ENCODE data around the gene PLCE1. TPM values are rescaled to one million over a fixed set of nuclear protein-coding genes. Genes with fewer than 3 reads are reported as not detected.

PLCE1 gene
- 0.01 TPM in 2 of 3 replicates, not detected in the other for polyA plus RNA-seq
- polyA plus RNA-seq (2011; ENCODE audit: low read depth), result 0.02 TPM
- polyA plus RNA-seq (2011; cell fraction: cytosol; rRNA removed), result 0.01 TPM in 1 of 2 replicates, not detected in the other
- 0.03 and 0.04 TPM in 2 replicates for polyA plus RNA-seq (2011; cell fraction: nucleus; rRNA removed)
- 0.13 and 0.30 TPM in 2 replicates for polyA plus RNA-seq (2012; ENCODE audit: low replicate concordance)
- 0.13 to 0.23 TPM in 2 of 3 replicates, not detected in the other for polyA minus RNA-seq
- polyA minus RNA-seq (2011; cell fraction: cytosol; rRNA and poly(A)+ RNA removed), result not detected
- polyA minus RNA-seq (2011; cell fraction: nucleus; rRNA and poly(A)+ RNA removed), result under 0.01 and 0.08 TPM in 2 replicates

- Histone ChIP-seq H3K27ac (ENCODE audit: control insufficient read depth, insufficient read depth, low read length) (no peak within 1 kb of the TSS), H3K4me3 (ENCODE audit: control insufficient read depth in 2 of 3, extremely low read depth in 1 of 3, insufficient read depth in 2 of 3, low read depth in 1 of 3, low read length in 3 of 3) (peak within 1 kb of the TSS; percentile 17 to 56 (median 34)), H2AFZ (ENCODE audit: control insufficient read depth, low read length) (no peak within 1 kb of the TSS), H3K27me3 (ENCODE audit: control insufficient read depth, extremely low read depth, insufficient read depth, low read length) (peaks cover 52% of the 10 kb centered on the region), H3K4me2 (ENCODE audit: control insufficient read depth, extremely low read depth, insufficient read depth, low read depth, low read length) (peak within 1 kb of the TSS; percentile 48), H3K9me3 (ENCODE audit: control insufficient read depth, low read depth, low read length) (no peaks in the 10 kb centered on the region), H3K36me3 (ENCODE audit: control insufficient read depth in 2 of 2, extremely low read depth in 1 of 2, insufficient read depth in 2 of 2, low read length in 2 of 2) (no peaks in the 10 kb centered on the region), H3K9ac (ENCODE audit: control insufficient read depth, extremely low read depth, insufficient read depth, low read length) (no peak within 1 kb of the TSS), H4K20me1 (ENCODE audit: control insufficient read depth, extremely low read depth, insufficient read depth, low read length) (no peaks in the 10 kb centered on the region), H3K9me1 (ENCODE audit: control insufficient read depth, extremely low read depth, insufficient read depth, low read length) (no peaks in the 10 kb centered on the region), H3K79me2 (ENCODE audit: control insufficient read depth, insufficient read depth, low read length) (no peaks in the 10 kb centered on the region), H3K4me1 (ENCODE audit: control insufficient read depth, extremely low read depth, insufficient read depth, low read length) (no peaks in the 10 kb centered on the region)
- FAIRE-seq (no peak), DNase-seq (ENCODE audit: low read depth, low spot score) (no peak)
- no peak for TF ChIP-seq CTCF (optimal IDR thresholded peaks at IDR 0.05 in 1 of 3, IDR thresholded peaks at IDR 0.05 in 1 of 3, conservative IDR thresholded peaks at IDR 0.05 in 1 of 3; ENCODE audit: extremely low read depth in 1 of 3, insufficient read depth in 2 of 3, low read length in 3 of 3)
- peak; percentile 98 for TF ChIP-seq EZH2 (IDR thresholded peaks at IDR 0.05; ENCODE audit: low read length)
- dilution Hi-C loops (cut with MboI; ENCODE audit: extremely low pct_ligation_motif_present, low sequenced_read_pairs), result no loop called here
These were observed at the start of gene PLCE1 for GRCh38 chr10:93993782-93994437. Gene PLCE1, plus strand, starts transcription at chr10:93993931. Its CDS starts 37,116 bp downstream, at chr10:94031047.

- TF ChIP-seq CTCF (optimal IDR thresholded peaks at IDR 0.05 in 1 of 3, IDR thresholded peaks at IDR 0.05 in 1 of 3, conservative IDR thresholded peaks at IDR 0.05 in 1 of 3; ENCODE audit: extremely low read depth in 1 of 3, insufficient read depth in 2 of 3, low read length in 3 of 3) (no peak), EZH2 (IDR thresholded peaks at IDR 0.05; ENCODE audit: low read length) (no peak)
- H3K9me1 ChIP-seq (ENCODE audit: control insufficient read depth, extremely low read depth, insufficient read depth, low read length), result no peaks in the 10 kb centered on the region
- H3K9ac ChIP-seq (ENCODE audit: control insufficient read depth, extremely low read depth, insufficient read depth, low read length), result no peak overlapping the region
- H4K20me1 ChIP-seq (ENCODE audit: control insufficient read depth, extremely low read depth, insufficient read depth, low read length), result no peaks in the 10 kb centered on the region
- H2AFZ ChIP-seq (ENCODE audit: control insufficient read depth, low read length), result no peak overlapping the region
- H3K27ac ChIP-seq (ENCODE audit: control insufficient read depth, insufficient read depth, low read length), result no peak overlapping the region
- H3K4me3 ChIP-seq (ENCODE audit: control insufficient read depth in 2 of 3, extremely low read depth in 1 of 3, insufficient read depth in 2 of 3, low read depth in 1 of 3, low read length in 3 of 3), result no peak overlapping the region
- H3K36me3 ChIP-seq (ENCODE audit: control insufficient read depth in 2 of 2, extremely low read depth in 1 of 2, insufficient read depth in 2 of 2, low read length in 2 of 2), result no peaks in the 10 kb centered on the region
- H3K79me2 ChIP-seq (ENCODE audit: control insufficient read depth, insufficient read depth, low read length), result no peaks in the 10 kb centered on the region
- FAIRE-seq (no peak), DNase-seq (ENCODE audit: low read depth, low spot score) (no peak)
- no peaks in the 10 kb centered on the region for H3K9me3 ChIP-seq (ENCODE audit: control insufficient read depth, low read depth, low read length)
- no peaks in the 10 kb centered on the region for H3K4me1 ChIP-seq (ENCODE audit: control insufficient read depth, extremely low read depth, insufficient read depth, low read length)
- H3K4me2 ChIP-seq (ENCODE audit: control insufficient read depth, extremely low read depth, insufficient read depth, low read depth, low read length), result no peak overlapping the region
- H3K27me3 ChIP-seq (ENCODE audit: control insufficient read depth, extremely low read depth, insufficient read depth, low read length), result no peaks in the 10 kb centered on the region
- dilution Hi-C loops (cut with MboI; ENCODE audit: extremely low pct_ligation_motif_present, low sequenced_read_pairs), result no loop called here
These were observed 47.9 kb upstream of the PLCE1 start for GRCh38 chr10:93945819-93946218.
